Choroid plexus epithelial cell (primary cell): ENCODE data around the gene GJC2.

Experiments used
- DNase-seq: peaks from one replicate; pipeline ENCODE4 v3.0.0-alpha.2; 2010; ENCODE audit warnings: low read depth
- H3K4me3 ChIP-seq: 2 replicates; pipeline ENCODE4 v1.5.1; 2011; ENCODE audit warnings: low read depth, mild to moderate bottlenecking, control low read depth, low read length, moderate library complexity
- CTCF ChIP-seq: conservative IDR thresholded peaks from 2 replicates; pipeline ENCODE4 v1.5.1; 2011; ENCODE audit warnings: low read depth, mild to moderate bottlenecking, control low read depth, inconsistent platforms, low read length, moderate library complexity

GJC2 gene

DNA sequence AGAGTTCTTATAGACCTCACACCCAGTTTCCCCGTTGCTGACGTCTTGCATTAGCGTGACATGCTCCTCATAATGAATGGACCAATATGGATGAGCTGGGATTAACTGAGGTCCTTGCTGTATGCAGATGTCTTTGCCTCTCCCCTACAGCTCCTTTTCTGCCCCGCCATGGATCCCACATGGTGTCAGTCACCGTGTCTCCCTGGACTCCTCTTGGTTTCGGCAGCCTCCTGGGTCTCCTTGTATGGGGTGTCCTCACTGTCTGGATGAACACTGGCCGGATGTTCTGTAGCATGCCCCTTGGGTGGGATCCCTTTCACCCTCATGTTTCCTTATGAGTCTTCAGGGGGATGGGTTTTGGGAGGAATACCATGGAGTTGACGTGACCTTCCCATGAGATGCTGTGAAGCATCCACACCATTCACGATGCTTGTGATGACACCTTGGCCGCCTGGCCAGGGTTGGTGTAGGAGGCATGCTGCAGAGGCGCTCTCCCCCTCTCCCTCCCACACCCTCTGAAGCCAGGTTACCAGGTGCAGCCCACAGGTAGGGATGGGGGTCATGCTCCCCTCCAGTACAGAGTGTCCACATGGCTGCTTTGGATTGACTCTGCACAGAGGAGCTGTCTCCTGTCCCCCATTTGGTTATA lies 4.4 kb downstream of the GJC2 start:
- no peak for TF ChIP-seq CTCF
- H3K4me3 ChIP-seq: no peak overlapping the region
- DNase-seq: no peak

DNA sequence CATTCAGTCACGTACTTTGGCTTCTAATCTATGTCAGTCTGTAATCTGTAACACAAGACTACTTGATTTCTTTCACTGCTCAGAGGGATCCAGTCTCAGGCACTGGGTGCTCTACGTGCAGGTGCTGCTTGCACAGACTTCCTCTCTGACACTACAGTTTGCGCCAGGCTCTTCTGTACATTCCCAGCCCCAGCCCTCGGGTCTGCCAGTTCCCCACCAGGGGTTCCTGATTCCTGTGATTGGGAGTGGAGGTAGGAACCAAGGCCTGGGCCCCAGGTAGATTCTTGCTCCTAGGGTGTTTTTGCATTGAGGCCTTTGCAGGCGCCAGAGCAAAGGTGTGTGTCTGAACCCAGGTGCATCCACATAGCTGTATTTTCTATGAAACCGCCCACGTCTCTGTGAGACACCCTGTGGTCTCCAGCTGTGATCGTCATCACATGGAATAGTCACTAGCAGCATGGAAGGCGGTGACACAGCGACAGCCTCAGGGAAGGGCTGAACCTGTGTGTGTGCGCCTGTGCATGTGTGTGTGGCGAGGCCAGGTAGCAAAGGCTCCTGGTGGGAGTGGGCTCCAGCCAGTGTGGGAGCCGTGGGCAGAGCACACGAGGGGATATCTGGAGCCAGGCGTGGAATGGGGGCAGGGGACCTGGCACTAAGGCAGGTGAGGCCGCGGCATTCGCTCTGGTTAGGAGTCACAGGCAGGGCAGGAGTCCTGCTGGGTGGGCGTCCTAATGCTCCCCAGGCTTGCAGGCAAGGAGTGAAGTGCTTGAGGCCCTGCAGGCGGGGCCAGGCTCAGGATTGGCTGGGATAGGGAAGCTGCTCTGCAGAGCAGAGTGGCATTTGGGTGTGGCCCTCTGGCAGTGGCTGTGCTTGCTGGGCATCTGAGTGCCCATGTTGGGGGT lies 5.2 kb downstream of the GJC2 start:
- no peak for DNase-seq
- H3K4me3 ChIP-seq: no peak overlapping the region
- TF ChIP-seq CTCF: no peak

DNA sequence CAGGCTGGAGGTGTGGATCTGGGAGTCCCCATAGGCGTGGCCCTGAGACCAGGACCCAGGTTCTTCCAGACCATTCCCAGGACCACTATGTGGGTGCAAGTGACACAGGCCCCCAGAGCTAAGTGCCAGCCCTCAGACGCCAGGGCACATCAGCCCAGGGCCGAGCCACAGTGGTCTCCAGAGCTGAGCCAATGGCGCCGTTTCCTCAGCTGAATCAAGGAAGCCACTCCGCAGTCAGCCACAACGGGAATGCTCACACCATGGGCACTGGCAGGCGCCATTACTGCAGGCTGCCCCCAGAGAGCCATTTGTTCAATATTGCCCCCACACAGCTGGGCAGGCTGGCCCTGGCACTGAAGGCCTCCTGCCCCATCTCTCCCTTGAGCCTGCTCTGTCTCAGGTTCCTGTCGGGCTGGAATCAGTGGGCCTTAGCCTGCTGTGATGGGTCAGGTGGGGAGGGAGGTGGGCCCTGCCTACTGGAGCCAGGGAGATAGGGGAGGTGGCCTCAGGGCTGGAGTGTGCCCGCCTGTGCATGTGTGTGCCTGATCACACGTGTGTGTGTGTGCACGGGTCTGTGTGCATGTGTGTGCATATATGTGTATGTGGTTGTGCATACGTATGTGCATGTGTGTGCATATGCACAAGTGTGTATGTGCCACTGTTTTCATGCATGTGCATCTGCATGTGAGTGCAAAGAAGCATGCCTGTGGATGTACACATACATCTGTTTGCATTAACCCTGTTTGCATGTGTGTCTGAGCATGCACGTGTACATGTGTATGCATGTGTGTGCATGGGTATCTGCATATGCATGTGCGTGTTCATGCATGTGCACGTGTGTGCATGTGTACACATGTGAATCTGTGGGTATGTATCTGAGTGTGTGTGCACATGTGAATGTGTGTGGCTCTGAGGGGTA lies 6.1 kb downstream of the GJC2 start:
- H3K4me3 ChIP-seq: no peak overlapping the region
- no peak for TF ChIP-seq CTCF
- DNase-seq: no peak

DNA sequence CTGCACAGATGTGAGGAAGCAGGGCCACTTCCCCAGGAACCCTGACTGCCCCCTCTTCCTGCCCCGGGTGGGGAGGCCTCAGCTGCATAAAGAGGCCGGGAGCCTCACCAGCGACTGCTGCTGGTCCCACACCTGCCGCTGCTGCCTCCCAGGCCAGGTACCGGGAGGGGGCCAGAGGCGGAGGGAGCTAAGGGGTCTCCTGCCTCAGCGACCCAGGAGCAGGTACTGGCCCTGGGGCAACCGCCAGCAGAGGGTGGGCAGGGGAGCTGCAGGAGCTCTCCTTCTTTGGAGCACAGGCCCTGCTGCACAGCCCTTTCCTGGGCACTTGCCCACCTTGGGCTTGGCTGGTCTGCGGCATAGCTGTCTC lies 6.8 kb downstream of the GJC2 start:
- H3K4me3 ChIP-seq: no peak overlapping the region
- TF ChIP-seq CTCF: no peak
- DNase-seq: no peak

DNA sequence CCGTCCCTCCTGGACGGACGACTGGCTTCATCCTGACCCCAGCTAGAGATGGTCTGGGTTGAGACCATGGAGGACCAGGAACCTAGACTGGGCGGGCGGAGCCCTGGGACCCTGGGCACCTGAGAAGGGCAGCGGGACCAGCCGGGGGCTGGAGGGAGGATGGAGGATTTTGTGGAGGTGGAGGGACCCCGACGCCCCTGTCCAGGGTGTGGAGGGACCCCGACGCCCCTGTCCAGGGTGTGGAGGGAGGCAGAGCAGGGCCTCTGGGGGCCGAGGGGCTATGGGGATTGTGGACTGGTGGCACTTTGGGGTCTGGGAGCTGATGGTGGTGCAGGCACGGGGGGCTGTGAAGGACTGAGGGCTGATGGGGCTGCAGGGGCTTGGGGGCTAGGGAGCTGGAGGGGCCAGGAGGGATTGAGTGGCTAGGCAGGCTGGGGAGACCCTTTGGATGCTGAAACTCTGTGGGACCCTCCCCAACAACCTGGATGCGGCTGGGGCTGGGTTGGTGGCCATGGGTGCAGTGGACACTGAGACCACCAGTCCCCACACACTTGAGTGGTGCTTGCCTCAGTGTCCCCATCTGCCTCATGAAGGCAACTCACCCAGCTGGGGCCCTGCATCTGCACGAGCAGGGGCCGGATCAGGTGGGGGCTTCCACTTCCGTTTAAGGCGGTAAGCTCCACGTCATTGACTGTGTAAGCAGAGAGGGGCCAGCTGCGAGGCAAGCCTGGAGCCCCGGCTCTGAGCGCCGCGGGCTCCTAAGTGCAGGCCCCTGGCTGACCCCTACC lies 7.4 kb downstream of the GJC2 start:
- no peak for TF ChIP-seq CTCF
- DNase-seq: no peak
- H3K4me3 ChIP-seq: no peak overlapping the region

GRCh38 chr1:228157729-228158126 lies 8.0 kb downstream of the GJC2 start:
- no peak for TF ChIP-seq CTCF
- no peak overlapping the region for H3K4me3 ChIP-seq
- no peak for DNase-seq
